HG03280 (cell line): Measurements from ENCODE around the gene PI16.
A peak's percentile ranks its signal among the peaks of the same experiment; 100 is the strongest.
"Not testable (repeated sequence)": the region's sequence is repeated elsewhere in the genome, so short reads cannot be mapped to it uniquely, and the experiment has no call there.

Experiments
- ATAC-seq: cut with Tn5 transposase; IDR thresholded peaks from one replicate; pipeline ENCODE4 v1.9.1; 2021; ENCODE audit warnings: mild to moderate bottlenecking, moderate library complexity; ENCODE audit not compliant: unreplicated experiment

PI16 gene

DNA sequence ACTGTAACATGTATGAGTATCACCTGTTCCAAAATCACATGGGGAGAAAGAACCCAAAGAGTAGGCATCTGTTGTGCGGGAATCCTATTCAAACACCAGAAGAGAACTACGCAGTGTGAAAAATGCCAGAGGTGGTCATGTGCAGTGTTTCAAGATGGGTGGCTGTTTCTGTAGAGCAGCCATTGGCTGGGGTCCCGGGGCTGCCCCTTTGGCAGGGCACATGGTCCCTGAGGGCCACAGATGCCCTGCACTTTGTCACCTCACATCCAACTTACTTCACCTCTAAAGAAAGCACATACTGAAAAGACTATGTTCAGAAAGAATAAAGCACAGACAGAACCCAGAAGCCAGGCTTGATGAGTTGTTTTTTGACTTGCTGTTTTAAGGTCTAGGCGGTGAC, 19.1 kb downstream of the PI16 start:
- ATAC-seq = no peak

DNA sequence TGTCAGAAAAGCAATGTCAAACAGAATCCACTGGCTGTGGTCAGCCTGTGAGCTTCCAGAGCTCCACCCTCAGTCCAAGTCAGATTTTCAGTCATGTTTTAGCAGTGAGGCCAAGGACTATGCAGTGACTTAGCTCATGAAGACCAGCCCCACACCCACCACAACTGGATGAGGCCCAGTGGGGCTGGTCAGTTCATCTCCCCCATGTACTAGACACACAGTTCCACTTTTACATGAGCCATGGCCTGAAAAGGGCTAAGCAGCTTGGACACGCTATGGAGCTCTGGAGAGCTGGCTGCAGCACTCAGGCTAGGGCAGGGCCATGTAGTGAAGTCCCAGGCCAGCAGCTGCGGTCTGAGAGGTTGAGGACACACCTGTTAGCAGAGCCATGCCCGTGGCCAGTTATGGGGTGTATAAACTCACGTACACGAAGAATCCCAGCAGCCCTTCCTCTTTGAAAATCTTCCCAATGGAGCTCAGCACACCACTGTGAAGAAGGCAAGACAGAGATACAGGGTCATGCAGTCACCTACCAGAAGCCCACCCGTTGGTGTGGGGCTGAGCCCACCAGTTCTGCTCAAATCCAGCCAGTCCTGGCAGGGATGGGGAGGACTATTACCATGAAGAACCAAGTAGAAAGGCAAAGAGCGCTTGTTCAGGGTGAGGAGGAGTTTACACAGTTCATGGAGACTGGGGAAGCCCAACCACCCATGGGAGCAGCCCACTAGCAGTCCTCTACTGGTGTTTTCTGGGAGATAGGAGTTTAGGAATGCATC, 20.9 kb downstream of the PI16 start:
- ATAC-seq = no peak

DNA sequence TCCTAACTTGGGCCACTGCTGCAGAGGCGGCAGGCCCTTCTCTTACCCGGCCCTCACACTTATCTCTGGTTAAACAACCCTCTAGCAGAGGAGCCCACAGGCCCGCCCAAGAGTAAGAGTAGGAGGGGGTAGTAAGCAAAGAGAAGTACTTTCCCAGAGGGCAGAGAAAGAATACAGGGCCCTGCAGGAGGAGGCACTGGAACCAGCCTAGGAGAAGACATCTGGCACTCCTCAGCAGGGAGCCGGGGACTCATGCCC, 21.4 kb downstream of the PI16 start:
- no peak for ATAC-seq

DNA sequence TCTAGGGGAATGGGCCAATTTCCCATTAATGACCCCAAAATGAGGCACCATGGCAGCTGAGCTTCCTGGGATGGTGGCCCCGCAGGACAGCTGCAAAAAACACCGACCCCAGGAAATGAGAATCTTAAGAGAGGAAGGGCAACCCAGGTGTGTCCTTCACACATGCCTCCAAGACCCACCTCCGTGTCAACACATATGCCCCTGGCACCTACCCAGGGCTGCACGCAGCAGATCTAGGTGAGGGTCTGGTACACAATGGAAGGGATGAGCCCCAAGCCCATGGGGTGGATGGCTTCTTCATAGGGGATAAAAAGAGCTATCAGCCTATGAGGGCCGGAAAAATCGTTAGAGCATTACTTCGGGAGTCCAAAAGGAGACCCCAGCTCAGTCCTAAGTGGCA, 22.0 kb downstream of the PI16 start:
- no peak for ATAC-seq

DNA sequence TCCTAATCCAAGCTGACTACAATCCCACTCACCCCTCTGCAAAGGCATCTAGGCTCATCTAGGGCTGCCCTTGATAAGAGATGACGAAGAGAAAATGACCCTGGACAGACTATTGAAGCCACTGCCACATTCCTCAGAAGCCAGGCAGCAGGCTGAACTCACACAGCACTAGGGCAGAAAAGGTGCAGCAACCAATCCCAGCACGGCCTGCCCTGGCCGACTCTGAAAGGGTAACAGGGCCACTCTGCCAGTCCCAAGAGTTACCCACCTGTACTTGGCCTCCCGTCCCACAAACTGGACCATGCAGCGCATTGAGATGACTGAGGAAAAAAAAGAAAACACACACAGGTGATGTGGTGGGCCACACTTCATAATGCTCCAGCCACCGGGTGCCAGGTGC, 22.4 kb downstream of the PI16 start:
- no peak for ATAC-seq

DNA sequence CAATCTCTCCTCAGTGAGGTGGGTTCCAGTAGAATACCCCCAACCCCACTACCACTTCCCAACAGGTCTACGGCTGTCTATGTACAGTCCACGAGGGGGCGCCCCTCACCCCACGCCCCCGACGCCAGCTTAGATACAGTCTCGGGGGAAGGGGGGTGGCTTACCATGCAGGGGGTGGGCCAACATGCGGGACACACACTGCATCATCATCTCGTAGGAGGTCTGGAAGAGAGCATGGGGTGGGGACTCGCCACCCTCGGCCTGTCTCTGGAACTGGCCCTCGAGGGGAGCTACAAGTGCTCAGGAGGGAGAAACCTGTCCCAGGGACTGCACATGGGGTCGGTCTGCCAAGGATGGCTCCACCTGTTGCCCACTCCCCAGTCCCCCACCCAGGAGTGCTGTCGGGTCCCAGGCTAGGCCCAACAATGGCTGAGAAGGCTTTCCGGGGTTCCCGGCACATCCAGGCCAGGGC, 23.0 kb downstream of the PI16 start:
- ATAC-seq = no peak

DNA sequence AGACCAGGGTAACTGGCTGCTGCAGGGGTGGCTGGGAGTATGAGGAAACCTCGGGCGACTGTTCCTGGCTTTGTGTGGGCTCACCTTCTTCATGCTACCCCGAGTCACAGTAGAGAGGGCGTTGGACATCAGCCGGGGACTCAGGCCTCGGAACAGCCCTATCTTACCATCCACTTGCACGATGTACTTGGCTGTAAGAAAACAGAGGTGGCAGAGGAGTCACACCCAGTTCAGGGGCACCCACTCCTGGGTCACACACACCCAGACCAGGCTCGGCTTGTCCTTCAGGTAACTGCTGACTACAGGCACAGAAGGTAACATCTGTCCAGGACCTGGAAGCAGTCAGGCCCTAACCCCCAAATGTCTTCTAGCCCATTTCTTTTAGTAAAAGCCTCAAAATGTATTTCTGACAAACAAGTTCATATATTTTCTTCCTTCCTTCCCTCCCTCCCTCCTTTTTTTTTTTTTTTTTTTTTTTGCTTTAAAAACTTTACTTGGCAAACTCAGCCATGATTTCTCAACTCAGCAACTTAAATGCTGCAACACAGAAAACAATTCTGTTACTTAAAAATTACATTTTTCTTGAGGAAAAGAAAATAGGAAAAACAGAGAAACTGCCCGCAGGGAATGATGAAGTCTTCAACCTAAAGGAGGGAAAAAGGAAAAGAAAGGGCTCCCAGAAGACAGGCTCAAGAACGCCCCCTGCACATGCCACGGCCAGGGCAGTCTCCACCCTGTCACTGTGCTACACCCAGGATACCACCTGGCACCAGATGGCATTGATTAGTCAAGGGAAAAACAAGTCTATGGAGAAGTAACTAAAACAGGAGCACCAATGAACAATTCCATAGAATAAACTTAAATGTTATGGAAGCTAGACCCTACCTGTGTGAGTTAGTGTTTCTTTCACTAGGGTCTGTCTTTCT, 24.1 kb downstream of the PI16 start:
- no peak for ATAC-seq

DNA sequence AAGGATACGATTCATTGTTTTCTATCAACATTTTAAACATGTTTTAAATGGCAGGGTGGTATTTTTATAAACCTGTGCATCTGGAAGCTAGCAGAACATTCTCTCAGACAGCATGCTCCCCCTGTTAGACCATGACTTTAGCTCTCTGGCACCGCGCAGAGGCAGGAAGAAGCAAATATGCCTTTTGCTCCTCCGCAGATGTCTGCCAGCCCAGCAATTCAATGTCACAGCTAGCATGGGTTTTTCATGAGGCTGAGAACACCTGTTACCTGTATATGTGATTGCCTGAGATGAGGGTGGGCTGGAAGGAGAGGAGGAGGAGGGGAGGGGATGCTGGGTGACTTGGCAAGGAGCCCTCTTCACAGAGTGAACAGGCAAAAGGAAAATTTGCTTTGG, 24.8 kb downstream of the PI16 start:
- no peak for ATAC-seq

DNA sequence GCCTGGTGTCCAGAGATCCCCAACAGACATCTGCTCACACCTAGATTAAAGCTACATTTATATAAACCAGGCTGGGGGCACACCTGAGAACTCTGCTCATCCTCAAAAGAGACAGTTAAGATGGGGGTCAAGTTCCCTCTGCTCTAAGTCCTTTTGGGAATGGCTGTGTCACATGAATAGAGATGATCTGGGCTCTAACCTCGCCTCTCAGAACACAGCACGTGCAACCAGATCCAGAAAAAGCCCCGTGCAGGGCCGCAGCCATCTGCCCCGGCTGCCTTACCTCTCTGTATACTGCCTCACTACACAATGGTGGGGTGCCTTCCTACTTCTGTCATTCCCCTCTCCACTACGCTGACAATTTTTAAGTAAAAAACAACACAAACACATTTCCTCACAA, 25.6 kb downstream of the PI16 start:
- no peak for ATAC-seq

DNA sequence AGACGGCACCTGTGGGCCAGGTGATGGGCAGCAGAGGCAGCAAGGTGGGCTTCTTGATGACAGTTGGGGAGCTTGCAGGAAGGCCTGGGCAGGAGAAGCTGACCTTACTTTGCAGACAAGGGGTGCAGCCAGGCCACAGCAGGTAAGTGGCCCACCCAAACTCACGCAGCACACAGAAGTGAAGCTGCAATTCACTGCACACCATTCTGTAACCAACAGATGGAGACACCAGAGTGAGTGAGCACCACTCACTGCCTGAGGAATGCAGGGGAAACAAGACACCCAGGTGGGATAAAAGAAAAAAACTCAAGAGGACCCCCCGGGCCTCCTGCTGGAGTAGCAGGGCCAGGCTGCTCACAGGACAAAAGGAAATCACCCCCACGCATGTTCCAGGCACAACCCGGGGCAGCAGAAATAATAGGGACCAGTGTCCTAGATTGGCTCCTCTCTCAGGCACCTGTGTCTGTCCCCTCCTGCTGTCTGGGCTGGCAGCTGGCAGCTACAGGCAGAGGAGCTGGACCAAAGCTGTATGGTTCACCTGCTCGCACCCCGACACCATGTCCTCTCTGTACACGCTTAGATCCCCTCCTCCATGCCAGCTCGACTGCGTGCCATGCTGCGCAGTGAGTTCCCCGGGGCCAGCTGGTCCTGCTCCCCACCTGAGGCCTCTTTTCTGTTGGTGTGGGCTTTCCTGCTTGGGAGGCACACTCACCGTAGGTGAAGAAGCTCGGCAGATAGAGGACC, 26.5 kb downstream of the PI16 start:
- ATAC-seq = no peak

DNA sequence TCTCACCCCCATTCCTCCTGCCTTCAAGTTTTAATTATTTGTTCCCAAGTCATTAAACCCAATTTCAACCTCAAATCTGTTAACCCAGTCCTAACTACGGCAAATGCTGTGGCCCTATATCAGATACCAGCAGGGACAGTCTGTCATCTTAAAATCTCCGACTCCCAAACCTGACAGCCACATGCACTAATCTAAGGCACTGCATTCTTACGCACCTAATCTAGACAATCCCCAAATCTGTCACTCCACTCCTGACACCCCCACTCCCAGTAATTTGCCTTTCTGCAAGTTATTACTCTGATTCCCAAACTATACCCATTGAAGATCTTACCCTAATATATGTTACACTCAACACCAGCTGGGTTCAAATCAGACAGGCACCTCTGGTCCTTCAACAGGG, 29.0 kb downstream of the PI16 start:
- no peak for ATAC-seq

DNA sequence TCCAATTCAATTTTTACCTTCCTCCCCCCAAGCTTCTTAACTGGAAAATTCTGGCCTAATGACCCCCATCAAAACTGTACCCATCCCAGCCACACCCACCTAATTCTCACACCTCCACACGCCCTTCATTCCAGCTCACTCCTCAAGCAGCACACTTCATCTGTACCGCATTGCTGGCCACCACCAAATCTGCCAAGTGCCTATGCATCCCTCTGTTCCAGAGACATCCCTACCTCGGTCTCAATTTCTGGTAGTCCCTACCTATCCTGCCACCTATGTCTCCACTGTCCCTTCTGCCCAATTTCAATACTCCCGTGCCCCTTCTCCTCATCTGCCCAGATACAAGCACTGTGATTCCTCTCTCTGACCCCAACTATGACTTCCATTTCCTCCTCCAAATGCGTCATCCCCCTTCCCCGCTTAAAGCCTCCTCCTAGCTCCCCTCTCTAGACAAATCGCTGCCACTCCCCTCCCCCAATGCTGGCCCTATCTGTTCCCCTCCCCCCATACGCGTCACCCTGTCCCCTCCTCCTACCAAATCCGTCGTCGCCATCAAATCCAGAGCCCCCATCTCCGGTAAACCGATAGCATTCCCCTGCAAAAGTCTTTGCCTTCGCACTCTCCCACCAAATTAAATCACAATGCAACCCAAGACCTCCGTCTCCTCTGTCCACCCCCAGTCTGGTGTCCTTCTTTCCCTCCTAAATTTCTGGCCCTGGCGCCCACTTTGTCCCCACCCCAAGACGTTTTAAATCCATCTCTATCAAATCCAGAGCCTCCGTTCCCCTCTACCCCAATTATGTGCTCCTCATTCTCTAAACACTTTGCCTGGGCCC, 30.3 kb downstream of the PI16 start:
- ATAC-seq = no peak

DNA sequence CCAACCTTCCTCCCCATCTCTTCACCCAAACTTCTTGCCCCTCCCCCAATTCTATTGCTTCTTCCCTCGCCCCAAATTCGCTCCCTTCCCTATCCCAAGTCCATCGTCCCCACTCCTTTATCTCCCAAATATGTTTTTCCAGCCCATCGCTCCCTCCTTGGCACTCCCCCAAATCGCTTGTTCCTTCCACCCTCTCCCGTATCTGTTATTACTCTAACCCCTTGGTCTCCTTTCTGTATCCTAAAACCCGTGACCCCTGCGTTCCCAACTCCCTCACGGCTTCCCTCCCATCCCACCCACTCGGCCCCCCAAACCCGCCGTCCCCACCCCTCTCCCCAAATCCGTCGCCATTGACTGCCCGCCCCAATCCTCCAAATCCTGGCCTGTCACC, 30.9 kb downstream of the PI16 start:
- ATAC-seq = no peak

DNA sequence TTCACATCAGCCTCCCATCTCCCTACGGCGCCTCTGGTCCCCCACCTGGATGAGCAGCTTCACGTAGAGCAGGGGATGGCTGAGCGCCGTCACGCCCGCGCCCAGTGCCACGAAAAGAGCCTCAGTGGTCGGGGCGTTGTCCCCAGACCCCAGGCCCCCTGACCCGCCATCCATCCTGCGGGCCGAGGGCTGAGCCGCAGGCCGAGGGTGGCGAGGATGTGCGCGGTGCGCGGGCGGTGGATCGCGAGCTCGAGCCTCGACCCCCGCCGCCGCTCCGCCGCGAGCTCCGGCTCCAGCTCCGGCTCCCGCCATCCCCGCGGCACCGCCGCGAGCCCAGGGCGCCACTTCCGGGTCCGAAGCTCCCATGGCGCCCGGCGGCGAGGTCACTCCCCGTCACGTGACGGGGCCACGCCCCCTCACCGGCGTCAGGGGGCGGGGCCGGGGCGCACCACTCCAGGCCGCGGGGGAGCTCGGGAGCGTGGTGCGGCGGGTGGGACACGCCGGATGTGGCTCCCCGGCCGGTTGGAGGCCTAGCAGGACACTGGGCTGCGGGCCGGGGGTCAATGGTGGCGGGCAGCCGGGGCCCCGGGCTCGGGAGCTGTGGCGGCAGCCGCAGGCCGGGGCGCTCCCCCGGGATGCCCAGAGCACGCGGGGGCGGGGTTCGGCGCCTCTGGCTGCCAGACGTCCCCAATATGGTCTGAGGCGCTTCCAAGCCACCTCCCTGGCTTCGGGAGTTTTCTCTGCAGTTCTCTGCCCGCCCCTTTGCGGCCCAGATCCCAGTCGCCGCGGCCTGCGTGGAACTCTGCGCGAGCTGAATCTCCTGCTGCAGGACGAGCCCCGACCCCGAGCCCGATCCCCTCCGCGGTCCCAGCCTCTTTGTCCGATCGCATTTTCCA, 31.5 kb downstream of the PI16 start, which contains the start of gene MTCH1:
Gene MTCH1 (minus strand): TSS at position 389 of the 896 bp plus-strand sequence. CDS start 23 bp downstream, at position 366.
- peak; percentile 92 for ATAC-seq

DNA sequence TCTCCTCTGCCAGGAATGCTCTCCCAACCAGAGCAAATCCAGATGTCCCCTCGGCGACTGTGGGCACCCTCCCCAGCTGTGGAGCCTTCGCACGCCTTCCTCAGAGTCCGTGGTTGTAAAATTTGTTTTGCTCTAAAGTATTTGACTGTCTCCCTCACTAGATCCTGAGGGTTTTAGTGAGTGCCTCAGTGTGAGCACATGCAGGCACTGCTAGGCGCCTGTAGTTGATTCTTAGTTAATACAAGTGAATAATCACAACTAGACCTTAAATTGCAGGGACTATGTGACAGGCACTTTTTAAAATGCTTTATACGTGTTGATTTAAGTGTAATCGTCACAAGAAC, 32.1 kb downstream of the PI16 start:
- no peak for ATAC-seq

DNA sequence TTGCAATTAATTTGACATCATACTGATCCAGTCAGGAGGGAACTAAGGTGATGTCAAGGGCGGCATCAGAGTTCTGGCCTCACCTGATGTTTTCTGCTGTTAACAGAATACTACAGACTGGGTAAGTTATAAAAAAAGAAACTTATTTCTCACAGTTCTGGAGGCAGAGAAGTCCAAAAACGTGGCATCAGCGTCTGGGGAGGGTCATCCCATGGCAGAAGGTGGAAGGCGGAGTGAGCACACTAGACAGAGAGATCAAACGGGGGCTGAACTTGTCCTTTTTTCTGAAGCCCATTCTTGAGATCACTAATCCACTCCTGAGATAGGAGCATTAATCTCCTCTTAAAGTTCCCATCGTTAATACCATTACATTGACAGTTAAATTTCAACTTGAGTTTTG, 34.7 kb downstream of the PI16 start:
- ATAC-seq = no peak

DNA sequence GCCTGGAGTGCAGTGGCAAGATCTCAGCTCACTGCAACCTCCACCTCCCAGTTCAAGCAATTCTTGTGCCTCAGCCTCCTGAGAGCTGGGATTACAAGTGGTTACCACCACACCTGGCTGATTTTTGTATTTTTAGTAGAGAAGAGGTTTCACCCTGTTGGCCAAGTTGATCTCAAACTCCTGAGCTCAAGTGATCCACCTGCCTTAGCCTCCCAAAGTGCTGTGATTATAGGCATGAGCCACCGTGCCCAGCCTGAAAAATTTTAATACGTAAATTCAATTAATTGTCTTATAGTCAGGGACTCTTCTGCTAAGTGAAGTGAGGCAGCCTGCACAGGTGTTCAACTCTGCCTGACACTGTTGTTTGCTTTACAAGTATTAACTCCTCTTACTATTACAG, 35.9 kb downstream of the PI16 start:
- not testable (repeated sequence) for ATAC-seq

DNA sequence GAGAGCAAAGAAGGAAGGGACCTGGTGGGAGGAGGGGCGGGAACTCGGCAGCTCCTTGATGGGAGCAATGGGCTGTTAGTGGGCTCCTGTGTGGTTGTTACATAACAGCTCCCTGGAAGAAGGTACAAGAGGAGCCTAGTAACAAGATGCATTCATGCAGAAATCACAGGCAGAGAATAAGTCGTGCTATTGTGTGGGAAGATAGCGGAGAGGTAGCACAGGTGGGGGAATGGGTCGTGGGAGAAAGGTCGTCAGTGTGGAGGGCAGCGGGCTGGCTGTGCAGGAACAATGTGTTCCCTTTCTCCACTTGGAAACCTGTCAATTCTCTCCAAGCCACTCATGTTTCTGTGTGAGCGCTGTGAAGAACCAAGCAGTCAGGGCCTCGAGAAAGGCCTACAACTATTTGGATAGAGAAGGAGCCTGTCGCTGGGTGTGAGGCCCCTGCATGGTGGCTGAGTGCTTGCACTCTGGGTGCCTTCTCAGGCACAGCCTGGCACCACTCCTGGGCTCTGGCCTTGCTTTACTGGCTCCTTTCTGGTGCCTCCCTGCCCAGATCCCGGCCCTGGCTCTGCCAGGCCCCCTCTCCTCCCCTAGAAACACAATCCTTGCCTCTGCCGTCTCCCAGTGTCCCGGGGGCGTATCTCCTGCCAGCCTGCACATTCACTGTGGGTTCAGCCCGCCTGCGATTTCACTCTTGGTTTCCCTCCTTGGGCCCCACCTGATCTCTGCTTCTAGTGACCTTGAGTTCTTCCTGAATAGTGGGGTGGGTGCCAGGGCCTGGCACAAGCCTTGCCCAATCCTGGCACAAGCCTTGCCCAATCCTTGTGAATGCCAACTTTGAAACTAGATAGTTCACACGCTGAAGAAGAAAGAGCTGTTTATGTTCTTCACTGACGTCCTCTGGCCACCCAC, 43.5 kb downstream of the PI16 start:
- ATAC-seq = no peak

DNA sequence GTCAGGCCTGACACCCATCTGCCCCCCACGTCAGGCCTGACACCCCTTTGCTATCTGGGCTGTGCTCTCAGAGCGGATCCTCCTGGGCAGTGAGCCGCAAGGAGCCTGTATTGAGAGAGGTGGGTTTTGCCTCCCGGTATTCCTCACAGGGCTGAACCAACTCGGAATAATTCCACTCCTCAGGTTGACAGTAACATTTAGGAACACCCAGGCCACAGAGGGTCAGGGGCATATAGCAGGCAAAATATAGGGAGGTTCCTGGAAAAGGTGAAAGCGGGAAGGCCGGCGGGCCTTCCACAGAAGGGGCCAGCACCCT, 44.1 kb downstream of the PI16 start:
- no peak for ATAC-seq
